GM18498 (cell line): ENCODE data around the gene ACOT7.

Experiments used
- ATAC-seq: cut with Tn5 transposase; IDR thresholded peaks from one replicate; pipeline ENCODE4 v1.9.1; 2021; ENCODE audit warnings: mild to moderate bottlenecking, moderate library complexity; ENCODE audit not compliant: unreplicated experiment

The ACOT7 gene

GRCh38 chr1:6348511-6349191 is 44.9 kb downstream of the ACOT7 start:
- no peak for ATAC-seq

GRCh38 chr1:6347641-6348487 is 45.7 kb downstream of the ACOT7 start:
- ATAC-seq, result no peak

GRCh38 chr1:6345460-6345859 is 48.1 kb downstream of the ACOT7 start:
- ATAC-seq, result no peak

- ATAC-seq, result no peak
Observed at GRCh38 chr1:6345009-6345408, 48.6 kb downstream of the ACOT7 start.

GRCh38 chr1:6343506-6344405 is 49.8 kb downstream of the ACOT7 start:
- ATAC-seq, result no peak

GRCh38 chr1:6342056-6342455 is 51.5 kb downstream of the ACOT7 start:
- ATAC-seq, result no peak

- ATAC-seq, result no peak
Observed at GRCh38 chr1:6338695-6339094, 54.9 kb downstream of the ACOT7 start.

GRCh38 chr1:6336776-6337622 is 56.6 kb downstream of the ACOT7 start:
- no peak for ATAC-seq

GRCh38 chr1:6334261-6334993 is 59.1 kb downstream of the ACOT7 start:
- no peak for ATAC-seq

- no peak for ATAC-seq
Observed at GRCh38 chr1:6332821-6333220, 60.7 kb downstream of the ACOT7 start.

- no peak for ATAC-seq
Observed at GRCh38 chr1:6331543-6332273, 61.9 kb downstream of the ACOT7 start.

GRCh38 chr1:6330410-6330911 is 63.1 kb downstream of the ACOT7 start:
- ATAC-seq, result no peak

- no peak for ATAC-seq
Observed at GRCh38 chr1:6329851-6330250, 63.7 kb downstream of the ACOT7 start.

- no peak for ATAC-seq
Observed at GRCh38 chr1:6329396-6329795, 64.2 kb downstream of the ACOT7 start.

GRCh38 chr1:6328696-6329095 is 64.9 kb downstream of the ACOT7 start:
- ATAC-seq, result no peak

- ATAC-seq, result no peak
Observed at GRCh38 chr1:6328091-6328490, 65.5 kb downstream of the ACOT7 start.

- ATAC-seq, result no peak
Observed at GRCh38 chr1:6325482-6325881, 68.1 kb downstream of the ACOT7 start.

- ATAC-seq, result no peak
Observed at GRCh38 chr1:6322161-6322560, 71.4 kb downstream of the ACOT7 start.

- no peak for ATAC-seq
Observed at GRCh38 chr1:6321205-6321604, 72.4 kb downstream of the ACOT7 start.
